Smooth muscle cell (in vitro differentiated cells): ENCODE measurements around the gene PBRM1. TPM values are rescaled to one million over a fixed set of nuclear protein-coding genes. Genes with fewer than 3 reads are reported as not detected.

ENCODE experiments used
- DNase-seq: peaks from one replicate; lab custom pipeline; 2025; ENCODE audit not compliant: unreplicated experiment; lab: John Stamatoyannopoulos, UW
- H2AFZ ChIP-seq: fragments of 200-600 bp; sonication (generic); 2 replicates; pipeline ENCODE4 v1.6.0; 2016; ENCODE audit warnings: antibody characterized with exemption, low read depth, mild to moderate bottlenecking
- H3F3A ChIP-seq: fragments of 200-600 bp; sonication (generic); 2 replicates; pipeline ENCODE4 v1.6.0; 2017; ENCODE audit warnings: antibody characterized with exemption, low read depth
- H3K27ac ChIP-seq: fragments of 200-600 bp; sonication (generic); 2 replicates; pipeline ENCODE4 v1.5.1; 2016; ENCODE audit warnings: low read depth, mild to moderate bottlenecking
- H3K27me3 ChIP-seq: fragments of 200-600 bp; sonication (generic); 2 replicates; pipeline ENCODE4 v1.6.1; 2016; ENCODE audit warnings: low read depth, mild to moderate bottlenecking
- H3K36me3 ChIP-seq: fragments of 200-600 bp; sonication (generic); 2 replicates; pipeline ENCODE4 v1.5.1; 2016; ENCODE audit warnings: low read depth
- H3K4me1 ChIP-seq: fragments of 200-600 bp; sonication (generic); 2 replicates; pipeline ENCODE4 v1.5.1; 2016; ENCODE audit warnings: low read depth
- H3K4me2 ChIP-seq: fragments of 200-600 bp; sonication (generic); 2 replicates; pipeline ENCODE4 v1.6.0; 2016; ENCODE audit warnings: mild to moderate bottlenecking
- H3K4me3 ChIP-seq: fragments of 200-600 bp; sonication (generic); 2 replicates; pipeline ENCODE4 v1.5.1; 2016; ENCODE audit warnings: mild to moderate bottlenecking
- H3K79me2 ChIP-seq: fragments of 200-600 bp; sonication (generic); 2 replicates; pipeline ENCODE4 v1.6.0; 2016; ENCODE audit warnings: low read depth, mild to moderate bottlenecking
- H3K9ac ChIP-seq: fragments of 200-600 bp; sonication (generic); 2 replicates; pipeline ENCODE4 v1.6.0; 2016; ENCODE audit warnings: low read depth
- H3K9me3 ChIP-seq: fragments of 200-600 bp; sonication (generic); replicated peaks from 2 replicates; pipeline ENCODE4 v1.5.1; 2016; ENCODE audit warnings: low read depth
- H4K20me1 ChIP-seq: fragments of 200-600 bp; sonication (generic); 2 replicates; pipeline ENCODE4 v1.6.0; 2016; ENCODE audit warnings: low read depth
- WGBS: methylation state at CpG from one replicate; pipeline ENCODE4 v1.1.7; 2016; ENCODE audit warnings: low lambda C conversion rate; 5-methylcytosine and 5-hydroxymethylcytosine counted together
- polyA plus RNA-seq: library from polyadenylated mRNA; unstranded; fragments of >200 nt; fragmentation: Nextera tagmentation; extraction: Ambion mirVana; gene quantifications from 2 replicates; pipeline ENCODE4 v1.2.1, GENCODE V29; 2016
- total RNA-seq: library from RNA; depleted of rRNA; stranded (reverse); fragments of >200 nt; gene quantifications from 2 replicates; pipeline ENCODE4 v1.2.3, GENCODE V29; 2014
- TF ChIP-seq, protein P1 (sequence below): fragments of 200-600 bp; sonication (generic); IDR thresholded peaks from 2 replicates; pipeline ENCODE4 v1.5.1; 2017; ENCODE audit warnings: borderline replicate concordance, mild to moderate bottlenecking, antibody characterized with exemption; ENCODE audit not compliant: insufficient read depth, poor library complexity, severe bottlenecking

The PBRM1 gene
- total and polyA plus RNA-seq, 2 experiments from 2014 or later, result 27.6 to 62.8 TPM

DNA sequence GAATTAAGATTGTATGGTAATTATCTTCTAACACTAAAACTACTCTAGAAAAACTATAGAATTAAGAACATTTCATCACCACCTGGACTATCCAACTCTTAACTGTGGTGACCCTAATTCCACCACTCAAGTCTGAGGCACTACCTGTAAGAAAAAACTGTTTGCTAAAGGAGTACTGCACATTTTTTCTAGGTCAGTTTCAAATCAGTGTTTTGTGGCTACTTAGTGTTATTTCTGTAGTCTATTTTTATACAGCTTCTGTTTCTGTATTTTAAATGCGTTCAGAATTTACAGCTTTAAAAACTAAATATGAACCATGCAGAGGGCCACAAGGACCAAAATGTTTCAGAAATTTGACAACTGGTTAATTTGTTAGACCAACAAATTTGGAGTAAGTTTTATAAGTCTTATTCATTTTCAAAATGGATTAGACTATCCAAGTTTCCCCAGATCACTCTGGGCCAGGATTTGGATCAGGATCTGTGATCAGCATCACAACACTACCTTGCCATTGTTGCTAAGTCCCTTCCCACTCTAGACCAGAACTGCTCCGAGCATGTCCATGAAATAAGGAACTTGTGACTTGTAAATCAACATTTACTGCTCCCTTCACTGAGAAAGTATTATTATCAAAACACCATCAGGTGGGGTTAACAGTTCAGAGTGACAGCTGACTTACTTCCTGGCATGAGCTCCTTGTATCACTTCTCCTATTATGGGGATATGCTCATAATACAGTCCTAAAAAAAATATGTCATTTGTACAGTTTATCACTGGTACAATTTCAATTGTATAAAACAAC is 11.3 kb upstream of the PBRM1 start:
- no peak for DNase-seq
- H4K20me1 ChIP-seq, result peaks cover 40% of the 10 kb centered on the region
- no peak overlapping the region for H3K4me3 ChIP-seq
- no peaks in the 10 kb centered on the region for H3K27me3 ChIP-seq
- H3F3A ChIP-seq, result peaks cover 52% of the 10 kb centered on the region
- no peaks in the 10 kb centered on the region for H3K9me3 ChIP-seq
- H3K36me3 ChIP-seq, result peaks cover 31% of the 10 kb centered on the region
- TF ChIP-seq, protein P1, sequence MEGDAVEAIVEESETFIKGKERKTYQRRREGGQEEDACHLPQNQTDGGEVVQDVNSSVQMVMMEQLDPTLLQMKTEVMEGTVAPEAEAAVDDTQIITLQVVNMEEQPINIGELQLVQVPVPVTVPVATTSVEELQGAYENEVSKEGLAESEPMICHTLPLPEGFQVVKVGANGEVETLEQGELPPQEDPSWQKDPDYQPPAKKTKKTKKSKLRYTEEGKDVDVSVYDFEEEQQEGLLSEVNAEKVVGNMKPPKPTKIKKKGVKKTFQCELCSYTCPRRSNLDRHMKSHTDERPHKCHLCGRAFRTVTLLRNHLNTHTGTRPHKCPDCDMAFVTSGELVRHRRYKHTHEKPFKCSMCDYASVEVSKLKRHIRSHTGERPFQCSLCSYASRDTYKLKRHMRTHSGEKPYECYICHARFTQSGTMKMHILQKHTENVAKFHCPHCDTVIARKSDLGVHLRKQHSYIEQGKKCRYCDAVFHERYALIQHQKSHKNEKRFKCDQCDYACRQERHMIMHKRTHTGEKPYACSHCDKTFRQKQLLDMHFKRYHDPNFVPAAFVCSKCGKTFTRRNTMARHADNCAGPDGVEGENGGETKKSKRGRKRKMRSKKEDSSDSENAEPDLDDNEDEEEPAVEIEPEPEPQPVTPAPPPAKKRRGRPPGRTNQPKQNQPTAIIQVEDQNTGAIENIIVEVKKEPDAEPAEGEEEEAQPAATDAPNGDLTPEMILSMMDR, result no peak
- WGBS, result 93% methylated on average over 2 of the region's 2 CpGs
- no peak overlapping the region for H2AFZ ChIP-seq
- peak overlapping the region; percentile 58 for H3K27ac ChIP-seq
- H3K9ac ChIP-seq, result no peak overlapping the region
- H3K79me2 ChIP-seq, result peaks cover 40% of the 10 kb centered on the region
- no peaks in the 10 kb centered on the region for H3K4me1 ChIP-seq
- no peak overlapping the region for H3K4me2 ChIP-seq

DNA sequence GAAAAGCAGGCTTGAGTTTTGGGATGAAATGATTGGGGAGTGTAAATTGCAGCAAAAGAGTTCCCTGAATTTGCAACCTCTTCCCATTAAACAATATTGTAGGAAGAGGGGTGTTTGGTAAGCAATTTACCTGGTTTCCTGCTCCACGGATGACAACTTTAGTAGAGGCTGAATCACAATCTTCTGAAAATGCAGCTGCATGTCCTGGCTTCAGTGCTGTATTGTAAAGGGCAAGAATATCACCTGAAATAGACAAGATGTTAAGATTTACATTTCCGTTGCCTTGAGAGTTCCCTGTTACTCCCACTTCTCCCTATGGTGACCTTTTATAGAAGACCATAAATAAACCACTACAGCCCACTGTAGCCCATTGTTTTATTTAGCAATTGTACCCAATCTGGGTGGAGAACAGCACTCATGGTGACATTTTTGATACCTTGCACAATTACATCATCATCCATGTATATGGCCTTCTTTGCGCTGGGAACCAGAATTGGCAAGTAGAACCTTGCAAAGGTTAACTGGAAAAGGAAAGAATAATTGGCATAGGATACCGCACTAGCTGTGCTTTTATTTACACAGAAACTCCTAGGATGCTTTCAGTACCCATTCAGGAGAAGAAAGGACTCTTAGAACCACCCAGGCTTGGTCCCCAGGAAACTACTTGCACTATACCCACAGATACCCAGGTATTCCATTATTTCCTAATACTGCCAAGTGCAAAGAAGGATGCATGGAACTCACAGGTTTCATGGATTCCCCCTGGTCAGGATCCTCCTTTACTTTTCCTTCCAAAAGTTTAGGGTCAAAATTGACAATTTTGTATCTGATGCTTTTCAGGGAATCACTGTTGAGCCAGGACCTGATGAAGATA is 10.3 kb upstream of the PBRM1 start:
- no peaks in the 10 kb centered on the region for H3K4me1 ChIP-seq
- H2AFZ ChIP-seq, result no peak overlapping the region
- peaks cover 30% of the 10 kb centered on the region for H3K79me2 ChIP-seq
- H3K9me3 ChIP-seq, result no peaks in the 10 kb centered on the region
- H3K4me2 ChIP-seq, result no peak overlapping the region
- H4K20me1 ChIP-seq, result peaks cover 32% of the 10 kb centered on the region
- no peak for DNase-seq
- 97% methylated on average over 4 of the region's 4 CpGs for WGBS
- peaks cover 36% of the 10 kb centered on the region for H3K36me3 ChIP-seq
- no peak overlapping the region for H3K9ac ChIP-seq
- peak overlapping the region; percentile 58 for H3K27ac ChIP-seq
- peaks cover 52% of the 10 kb centered on the region for H3F3A ChIP-seq
- TF ChIP-seq, protein P1, result no peak
- no peak overlapping the region for H3K4me3 ChIP-seq
- no peaks in the 10 kb centered on the region for H3K27me3 ChIP-seq

DNA sequence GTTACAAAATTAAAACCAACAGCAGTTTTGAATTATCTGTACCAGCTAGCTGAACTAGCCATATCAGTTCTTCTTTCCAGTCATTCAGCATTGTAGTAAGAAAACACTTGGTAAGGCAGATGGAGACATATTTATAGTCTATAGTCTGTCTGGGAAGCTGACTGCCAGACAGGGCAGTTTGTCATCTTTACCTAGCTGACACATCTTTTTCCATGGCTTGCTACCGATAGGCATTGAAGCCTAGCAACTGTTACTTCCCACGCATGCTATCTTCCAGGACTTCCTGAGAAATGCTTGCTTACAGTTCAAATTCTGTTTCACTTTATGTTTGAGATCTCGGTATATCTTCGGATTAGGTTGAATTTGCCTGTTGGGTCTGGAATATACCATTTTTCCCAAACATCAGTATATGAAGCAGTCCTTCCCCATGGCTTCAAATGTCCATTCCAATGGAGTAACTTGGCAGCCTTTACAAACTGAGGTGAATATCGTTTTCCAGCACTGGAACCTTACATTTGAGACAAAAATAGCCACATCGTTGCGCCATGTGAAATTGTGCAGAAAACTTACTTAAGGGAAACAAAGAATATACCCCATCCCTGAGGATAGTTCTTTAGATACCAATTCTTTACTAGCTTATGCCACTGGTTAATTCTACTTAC is 8.9 kb upstream of the PBRM1 start:
- H3K36me3 ChIP-seq, result peaks cover 41% of the 10 kb centered on the region
- H2AFZ ChIP-seq, result no peak overlapping the region
- peak overlapping the region; percentile 26 for H3K9ac ChIP-seq
- H3F3A ChIP-seq, result peaks cover 54% of the 10 kb centered on the region
- WGBS, result 81% methylated on average over 7 of the region's 7 CpGs
- H3K79me2 ChIP-seq, result peaks cover 20% of the 10 kb centered on the region
- no peaks in the 10 kb centered on the region for H3K4me1 ChIP-seq
- H3K27ac ChIP-seq, result peak overlapping the region; percentile 58
- no peak overlapping the region for H3K4me2 ChIP-seq
- H4K20me1 ChIP-seq, result peaks cover 20% of the 10 kb centered on the region
- TF ChIP-seq, protein P1, result no peak
- DNase-seq, result no peak
- no peaks in the 10 kb centered on the region for H3K9me3 ChIP-seq
- H3K4me3 ChIP-seq, result no peak overlapping the region
- H3K27me3 ChIP-seq, result no peaks in the 10 kb centered on the region
